Kidney tubule cell (primary cell): ENCODE measurements around the gene DOCK2.
"Not testable (repeated sequence)": the region's sequence is repeated elsewhere in the genome, so short reads cannot be mapped to it uniquely, and the experiment has no call there.

Source experiments
- DNase-seq: peaks from one replicate; pipeline ENCODE4 v3.0.0-alpha.2; 2018; ENCODE audit warnings: low spot score

The DOCK2 gene

DNA sequence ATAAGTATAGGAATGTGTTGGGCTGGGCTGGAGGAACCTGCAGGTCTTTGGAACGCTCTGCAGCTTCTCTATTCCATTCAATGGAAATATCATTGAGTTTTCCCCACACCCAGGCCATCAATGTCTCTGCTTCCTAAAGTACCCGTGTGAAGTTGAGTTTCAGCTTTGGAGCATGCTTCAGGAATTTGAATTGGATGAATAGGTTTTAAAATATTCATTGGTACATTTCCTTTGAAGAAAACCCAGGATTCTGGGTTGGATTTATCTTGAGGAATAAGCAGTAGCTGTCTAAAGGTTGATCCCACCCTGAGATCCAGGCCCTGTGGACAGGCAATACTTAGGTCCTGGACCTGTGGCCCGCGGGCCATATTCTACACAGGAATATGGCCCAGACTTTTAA lies 306.0 kb downstream of the DOCK2 start:
- DNase-seq = no peak

DNA sequence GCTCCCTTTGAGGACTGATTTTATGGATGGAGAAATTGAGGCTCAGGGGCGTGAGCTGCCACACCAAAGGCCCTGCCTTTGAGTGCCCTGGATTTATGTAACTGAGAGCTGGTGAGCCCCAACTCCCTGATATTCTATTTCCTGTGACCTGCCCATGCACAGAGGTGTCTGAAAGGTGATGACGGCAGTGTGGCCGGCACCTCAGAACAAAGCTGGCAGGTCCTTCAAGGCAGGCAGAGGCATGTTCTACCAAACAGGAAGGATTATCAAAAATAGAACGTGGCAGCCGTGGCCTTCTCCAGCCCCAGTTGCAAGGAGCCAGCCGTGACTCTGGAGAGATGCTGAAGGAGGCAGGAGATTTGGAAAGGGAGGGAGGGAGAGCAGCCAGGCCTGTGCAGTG lies 307.0 kb downstream of the DOCK2 start:
- DNase-seq = no peak

DNA sequence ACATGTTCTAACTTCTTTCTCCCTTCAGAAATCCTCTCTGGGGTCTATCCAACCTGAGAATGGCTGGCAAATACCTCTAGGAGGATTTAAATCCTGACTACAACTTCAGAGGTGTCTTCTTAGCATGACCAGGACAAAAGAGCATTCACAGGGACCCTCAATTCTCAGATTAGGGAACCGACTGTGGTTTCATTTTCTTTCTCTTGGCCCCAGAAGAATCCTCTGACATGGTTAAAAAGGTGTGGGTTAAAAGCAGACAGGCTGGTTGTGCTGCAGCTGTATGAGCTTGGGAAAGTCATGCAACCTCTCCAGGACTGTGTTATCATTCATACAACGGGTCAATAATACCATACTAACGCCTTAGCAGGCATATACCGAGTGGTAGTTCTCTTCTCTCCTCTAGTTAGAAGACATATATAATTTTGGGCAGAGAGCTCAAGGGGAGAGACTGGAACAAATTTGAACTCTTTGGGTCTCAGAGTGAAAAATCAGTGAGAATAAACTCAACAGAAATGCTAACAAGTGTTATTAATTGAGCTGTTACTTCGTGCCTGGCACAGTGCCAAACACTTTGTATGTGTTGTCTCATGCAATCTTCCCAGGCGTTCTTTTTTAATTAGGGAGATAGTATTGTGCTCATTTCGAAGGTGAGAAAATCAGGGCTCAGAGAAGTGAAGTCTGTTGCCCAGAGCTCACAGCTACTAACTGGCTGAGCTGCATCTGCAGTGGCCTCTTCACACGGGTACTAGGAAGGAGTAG lies 308.0 kb downstream of the DOCK2 start:
- DNase-seq = no peak

DNA sequence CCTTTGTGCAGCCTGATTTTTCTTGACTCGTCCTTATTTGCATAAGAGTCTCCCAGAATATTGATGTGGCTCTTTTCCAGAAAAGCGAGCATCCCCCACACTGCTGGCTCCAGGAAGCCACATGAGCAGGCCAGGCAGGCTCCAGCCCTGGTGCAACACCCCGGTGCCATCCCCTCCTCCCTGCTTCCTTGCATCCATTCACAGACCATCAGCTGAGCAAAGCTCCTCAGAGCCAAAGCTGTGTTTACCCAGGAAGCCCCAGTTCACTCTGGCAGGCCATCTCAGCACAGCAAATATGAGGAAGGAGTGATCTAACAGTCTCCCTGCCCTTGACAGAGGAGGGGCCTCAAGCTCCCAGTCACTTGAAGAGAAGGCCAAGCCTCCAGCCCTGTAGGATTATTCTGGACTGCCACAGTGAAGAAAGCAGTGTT lies 308.8 kb downstream of the DOCK2 start:
- DNase-seq = peak; percentile 88

DNA sequence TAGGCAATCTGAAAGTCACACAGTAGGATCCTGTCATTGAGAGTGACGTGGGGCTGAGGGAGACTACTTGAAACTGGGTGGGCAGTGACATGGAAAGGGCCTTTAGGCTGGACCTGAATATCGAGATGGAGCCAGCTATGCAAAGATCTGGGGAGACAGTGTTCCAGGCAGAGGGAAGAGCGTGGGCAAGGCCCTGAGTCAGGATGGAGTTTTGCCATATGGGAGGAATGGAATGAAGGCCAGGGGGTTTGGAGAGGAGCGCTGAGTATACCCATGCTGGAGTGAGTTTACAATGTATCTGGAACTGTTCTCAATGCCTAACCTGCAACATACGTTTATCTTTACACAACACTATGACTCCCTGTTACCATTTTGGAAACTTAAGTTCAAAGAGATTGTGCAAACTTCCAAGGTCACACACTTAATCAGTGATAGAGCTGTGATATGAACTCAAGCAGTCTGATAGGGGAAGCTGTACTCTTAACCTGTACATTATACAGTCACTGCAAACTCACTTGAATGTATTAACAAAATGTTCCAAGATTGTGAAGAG lies 309.7 kb downstream of the DOCK2 start:
- DNase-seq = no peak

DNA sequence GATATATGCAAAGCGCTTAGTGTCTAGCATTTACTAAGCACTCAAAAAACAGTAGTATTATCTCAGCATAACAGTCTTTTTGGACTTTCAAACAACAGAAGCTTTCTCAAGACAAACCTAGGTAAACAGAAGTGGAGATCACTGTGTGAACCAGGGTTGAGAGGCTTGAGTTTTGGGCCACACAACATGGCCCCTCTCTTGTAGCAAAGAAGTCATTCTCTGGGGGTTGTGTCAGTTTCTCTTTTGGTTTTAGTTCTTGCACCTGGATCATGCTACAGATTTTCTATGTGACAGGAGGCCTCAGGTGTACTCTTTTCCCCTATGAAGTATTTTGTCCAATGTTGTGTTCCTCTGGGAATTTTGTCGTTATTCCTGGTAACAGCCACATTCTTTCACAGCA lies 313.3 kb downstream of the DOCK2 start:
- DNase-seq = no peak

DNA sequence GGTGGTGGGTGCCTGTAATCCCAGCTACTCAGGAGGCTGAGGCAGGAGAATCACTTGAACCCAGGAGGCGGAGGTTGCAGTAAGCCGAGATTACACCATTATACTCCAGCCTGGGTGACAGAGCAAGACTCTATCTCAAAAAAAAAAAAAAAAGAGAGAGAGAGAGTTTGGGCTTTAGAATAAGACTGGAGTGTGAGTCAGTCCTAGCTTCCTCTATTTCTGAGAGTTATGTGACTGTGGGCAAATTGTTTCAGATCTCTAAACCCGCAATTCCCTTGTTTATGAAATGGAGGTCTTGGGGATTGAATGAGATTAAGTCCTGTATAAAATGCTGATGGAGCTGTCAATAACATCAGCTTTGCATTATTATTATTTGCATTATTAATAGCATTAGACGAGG lies 316.1 kb downstream of the DOCK2 start:
- not testable (repeated sequence) for DNase-seq

DNA sequence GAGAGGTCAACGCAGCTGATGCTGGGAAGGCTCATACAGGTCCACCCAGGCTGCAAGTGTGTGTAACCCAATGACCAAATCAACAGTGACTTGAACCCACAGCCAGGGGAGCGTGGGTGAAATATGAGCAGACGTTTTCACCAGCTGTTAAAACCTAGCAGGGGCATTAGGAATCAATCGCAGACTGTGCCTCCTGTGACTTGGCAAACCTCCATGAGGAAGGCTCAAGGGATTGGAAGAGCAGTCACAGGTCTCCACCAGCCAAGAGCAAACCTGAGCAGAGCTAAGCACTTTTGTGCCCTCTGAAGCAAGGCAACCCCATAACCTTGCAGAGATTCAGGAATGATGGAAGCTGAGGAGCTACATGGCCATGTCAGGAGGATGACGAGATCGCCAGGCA lies 317.7 kb downstream of the DOCK2 start:
- no peak for DNase-seq

DNA sequence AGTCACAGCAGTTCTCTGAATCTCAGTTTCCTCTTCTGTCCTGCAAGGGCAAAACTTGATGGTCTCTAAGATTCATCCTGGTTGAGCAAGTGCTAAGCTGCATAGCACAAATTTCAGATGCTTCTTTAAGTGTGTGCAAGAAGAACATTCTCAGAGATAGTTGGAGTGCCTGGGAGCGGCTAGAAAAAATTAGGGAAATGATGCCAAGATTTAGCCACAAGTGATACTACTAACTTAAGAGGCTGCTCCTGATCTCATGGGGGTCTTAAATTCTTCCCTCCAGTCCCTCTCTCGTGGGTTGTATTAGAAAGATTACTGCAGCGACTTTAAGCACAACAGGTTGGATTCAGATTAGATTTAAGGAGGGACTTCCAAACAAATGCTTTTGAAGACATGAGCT lies 319.1 kb downstream of the DOCK2 start:
- no peak for DNase-seq

DNA sequence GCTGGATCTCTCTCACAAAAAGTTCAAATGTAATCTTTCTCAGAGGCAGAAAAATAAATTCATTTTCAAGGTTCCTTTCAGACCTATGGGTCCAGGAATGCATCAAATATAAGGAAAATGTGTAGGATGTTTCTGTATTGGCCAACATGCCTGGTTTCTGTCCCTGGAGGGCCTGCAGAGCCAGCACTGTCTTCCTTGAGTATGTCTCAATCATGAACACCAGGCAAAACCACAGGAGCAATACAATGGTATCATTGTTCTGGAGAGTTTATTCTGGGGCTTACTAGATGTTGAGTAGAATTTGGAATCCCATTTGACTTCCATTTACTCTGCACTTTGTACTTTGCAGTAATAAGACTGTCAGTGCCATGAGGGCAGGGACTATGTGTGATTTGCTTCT lies 319.7 kb downstream of the DOCK2 start:
- no peak for DNase-seq

DNA sequence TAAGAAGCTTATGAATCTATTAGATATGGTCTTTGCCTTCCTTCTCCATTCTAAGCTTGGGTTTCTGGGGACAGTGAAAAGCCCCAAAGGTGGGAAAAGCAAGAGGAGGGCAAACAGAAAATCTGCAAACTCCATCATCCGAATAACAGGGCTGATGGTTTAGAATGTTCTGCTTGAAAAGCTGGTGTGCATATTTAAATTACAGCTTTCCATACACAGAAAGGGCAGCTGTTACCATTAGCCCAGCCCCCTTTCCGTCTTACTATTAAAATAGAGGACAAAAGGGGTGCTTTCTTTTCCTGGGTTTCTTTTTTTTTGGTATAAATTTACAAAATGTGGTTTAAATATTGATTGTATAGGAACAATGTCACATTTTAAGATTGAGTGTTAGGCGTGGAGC lies 321.2 kb downstream of the DOCK2 start:
- DNase-seq = no peak

DNA sequence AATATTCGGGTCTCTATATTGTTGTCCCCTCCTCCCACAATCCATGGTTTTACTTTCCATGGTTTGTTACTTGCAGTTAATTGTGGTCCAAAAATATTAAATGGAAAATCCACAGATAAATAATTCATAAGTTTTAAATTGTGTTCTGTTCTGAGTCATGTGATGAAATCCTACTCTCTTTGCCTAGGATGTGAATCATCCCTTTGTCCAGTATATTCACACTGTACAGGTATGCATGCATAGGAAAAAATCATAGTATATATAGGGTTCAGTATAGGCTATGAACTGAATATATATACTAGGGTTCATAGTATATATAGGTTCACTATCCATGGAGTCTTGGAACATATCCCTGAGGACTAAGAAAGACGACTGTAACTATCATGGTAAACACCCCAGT lies 323.6 kb downstream of the DOCK2 start:
- DNase-seq = no peak

DNA sequence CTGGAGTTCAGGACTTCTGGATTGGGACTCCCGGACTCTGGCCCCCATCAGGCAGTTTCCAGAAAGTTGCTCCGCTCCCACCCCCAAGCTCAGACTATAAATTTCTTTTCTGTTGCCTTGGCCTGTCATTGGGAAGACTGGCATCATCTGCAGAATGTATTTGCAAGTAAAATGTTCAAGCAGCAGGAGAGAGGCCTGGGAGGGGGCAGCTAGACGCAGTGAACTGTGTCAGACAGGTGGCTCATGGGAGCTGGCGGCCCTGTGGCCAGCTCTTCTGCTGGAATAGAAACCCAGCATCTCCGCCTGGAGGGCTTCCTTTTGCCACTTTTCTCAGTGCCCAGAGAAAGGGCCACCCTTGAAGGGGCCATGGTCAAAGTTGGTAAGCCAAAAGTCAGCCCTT lies 327.2 kb downstream of the DOCK2 start:
- DNase-seq = no peak

DNA sequence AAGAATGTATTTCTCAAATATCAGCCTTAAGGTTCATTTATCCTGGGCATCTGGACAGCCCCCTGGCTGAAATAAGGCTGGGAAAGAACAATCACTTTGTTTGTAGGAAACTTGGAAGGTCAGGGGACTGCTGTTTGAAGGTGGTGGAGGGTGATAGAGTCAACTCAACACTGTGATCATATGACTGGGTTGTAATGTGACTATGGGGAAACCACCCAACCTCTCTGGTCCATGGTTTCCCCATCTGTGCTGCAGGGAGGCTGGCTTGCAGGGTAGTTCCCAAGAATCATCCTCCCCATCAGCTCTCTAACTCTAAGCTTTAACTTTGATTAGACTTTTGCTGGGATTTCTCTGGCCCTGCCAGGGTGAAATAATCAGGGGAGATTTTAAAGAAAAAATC lies 333.3 kb downstream of the DOCK2 start:
- DNase-seq = no peak

DNA sequence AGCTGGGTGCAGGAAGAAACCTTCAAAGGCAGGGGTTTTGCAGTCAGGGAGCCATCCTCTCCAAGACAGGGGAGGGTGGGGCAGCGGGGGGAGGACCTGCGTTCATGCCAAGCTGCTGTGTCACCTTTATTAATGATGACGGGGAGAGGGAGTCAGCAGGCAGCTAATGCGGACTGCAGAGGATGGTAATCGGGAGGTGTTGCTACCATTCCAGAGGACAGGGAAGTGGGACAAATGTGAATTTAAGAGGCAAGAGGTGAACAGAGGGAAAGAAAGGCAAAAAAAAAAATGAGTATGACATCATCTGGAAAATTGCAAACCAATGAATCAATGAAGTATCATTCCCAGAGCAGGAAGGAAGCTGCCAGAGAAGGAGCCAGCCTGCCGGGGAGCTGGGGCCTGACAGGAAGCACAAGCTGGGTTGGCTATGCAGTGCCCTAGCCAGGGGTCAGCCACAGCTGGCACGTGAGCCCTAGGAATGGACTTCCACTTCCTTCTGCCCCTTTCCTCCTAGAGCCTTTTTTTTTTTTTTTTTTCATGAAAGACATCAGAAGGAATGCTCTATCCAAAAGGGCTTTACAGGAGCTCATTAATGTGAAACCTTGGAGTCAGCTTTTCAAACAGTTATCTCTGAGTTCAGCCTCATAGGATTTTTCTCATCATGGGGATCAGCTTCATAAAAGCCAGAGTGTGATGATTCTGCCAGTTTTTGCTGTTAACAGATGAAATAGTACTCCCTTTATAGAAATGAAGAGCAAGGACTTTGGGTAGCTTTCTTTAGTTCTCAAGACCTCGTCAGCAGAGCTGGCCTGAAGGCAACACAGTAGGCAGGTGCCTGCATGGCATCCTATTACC lies 334.1 kb downstream of the DOCK2 start:
- DNase-seq = peak; percentile 98

DNA sequence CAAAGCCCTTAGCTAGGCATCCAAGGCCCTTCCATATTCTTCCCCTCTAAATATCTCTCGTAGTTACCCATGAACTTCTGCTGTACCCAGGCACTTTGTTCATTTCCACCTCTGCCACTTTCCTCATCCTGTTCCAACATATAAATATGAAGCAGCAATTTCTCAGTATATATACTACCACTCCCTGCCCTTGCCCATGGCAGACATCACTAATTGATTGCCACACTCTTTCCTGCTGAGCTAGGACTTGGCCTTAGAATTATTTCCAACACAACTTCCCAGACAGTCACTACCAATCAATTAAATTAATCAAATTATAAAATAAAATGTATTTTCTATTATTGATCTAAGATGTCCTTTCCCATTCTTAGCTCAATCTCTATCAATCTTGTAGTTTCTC lies 334.7 kb downstream of the DOCK2 start:
- DNase-seq = no peak

DNA sequence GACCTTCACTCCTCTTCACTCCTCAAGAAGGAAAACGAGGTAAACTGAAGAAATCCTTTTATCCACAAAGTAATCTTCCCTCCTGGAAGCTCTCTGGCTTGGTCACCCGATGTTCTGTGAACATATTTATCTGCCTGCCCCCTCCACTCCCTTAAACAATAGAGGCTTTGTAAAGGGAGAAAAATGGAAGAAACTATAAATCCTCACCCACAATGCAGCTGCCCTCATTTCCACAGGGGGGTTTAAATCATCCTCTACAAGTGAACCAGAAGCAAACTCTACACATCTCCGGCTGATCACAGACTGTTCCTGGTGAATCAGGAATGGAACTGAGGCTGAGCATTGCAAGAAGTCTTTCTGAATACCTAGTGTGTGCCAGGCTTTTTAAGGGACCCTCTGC lies 336.0 kb downstream of the DOCK2 start:
- DNase-seq = no peak

DNA sequence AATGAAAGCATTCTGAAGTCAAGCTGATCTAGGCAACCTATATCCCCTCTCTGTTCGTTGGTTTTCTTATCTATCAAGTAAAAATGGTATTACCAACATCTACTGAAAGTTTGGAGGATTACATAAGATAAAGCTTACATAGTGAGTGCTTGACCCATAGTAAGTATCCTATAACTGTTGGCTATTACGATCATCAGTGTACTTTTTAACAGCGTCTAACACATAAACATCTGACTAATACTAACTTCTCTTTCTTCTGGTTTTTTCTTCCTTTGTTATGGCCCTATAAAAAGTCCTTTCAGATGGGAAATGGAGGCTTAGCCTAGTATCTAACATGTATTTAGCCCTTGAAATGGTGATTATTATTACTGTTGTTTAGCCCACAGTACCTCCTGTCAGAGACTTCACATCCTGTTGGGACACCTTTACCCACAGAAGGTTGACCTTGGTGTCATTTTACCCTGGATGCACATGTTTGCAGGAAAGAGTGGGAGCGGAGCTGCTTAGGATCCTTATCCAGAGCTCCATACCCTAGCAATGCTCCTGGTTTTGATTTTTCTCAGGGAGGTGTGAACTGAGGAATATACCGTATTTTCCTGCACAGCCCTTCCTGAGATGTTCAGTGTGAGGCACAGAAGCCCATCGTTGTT lies 337.2 kb downstream of the DOCK2 start:
- DNase-seq = no peak

DNA sequence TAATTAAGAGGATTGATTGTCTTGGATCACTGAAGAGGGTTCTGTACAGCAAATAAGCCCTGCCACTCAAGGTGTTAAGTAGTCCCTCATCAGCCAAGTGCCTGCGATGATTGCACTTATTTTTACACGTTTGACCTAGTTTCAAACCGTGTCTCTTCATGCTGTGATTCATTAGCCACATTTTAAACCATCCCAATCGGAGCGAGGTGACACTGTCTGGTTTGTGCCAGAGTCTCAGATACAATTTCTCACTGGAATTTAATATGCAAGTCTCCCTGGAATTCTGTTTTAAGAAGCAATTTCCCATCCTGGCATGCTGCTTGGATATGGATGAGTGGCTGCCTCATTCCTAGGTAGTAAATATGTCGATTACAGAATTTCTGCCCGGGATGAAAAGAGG lies 341.6 kb downstream of the DOCK2 start:
- peak; percentile 79 for DNase-seq

DNA sequence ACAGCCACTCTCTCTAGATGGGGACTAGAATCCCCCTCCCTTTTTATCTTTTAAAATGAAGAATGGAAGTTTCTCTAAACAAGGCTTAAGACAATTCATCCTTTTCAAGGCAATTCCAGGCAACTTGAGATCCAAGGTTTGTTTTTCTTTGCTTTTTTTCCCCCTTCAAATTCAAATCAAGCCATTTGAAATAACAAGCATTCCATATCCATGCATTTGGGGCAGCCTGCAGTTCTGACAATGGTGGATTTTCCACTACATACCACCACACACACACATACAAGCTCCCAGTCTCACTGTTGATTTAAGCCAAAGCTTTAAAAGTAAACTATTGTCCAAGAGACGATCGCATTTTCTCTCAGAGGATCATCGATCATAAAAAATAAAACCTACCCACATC lies 342.8 kb downstream of the DOCK2 start:
- DNase-seq = no peak

DNA sequence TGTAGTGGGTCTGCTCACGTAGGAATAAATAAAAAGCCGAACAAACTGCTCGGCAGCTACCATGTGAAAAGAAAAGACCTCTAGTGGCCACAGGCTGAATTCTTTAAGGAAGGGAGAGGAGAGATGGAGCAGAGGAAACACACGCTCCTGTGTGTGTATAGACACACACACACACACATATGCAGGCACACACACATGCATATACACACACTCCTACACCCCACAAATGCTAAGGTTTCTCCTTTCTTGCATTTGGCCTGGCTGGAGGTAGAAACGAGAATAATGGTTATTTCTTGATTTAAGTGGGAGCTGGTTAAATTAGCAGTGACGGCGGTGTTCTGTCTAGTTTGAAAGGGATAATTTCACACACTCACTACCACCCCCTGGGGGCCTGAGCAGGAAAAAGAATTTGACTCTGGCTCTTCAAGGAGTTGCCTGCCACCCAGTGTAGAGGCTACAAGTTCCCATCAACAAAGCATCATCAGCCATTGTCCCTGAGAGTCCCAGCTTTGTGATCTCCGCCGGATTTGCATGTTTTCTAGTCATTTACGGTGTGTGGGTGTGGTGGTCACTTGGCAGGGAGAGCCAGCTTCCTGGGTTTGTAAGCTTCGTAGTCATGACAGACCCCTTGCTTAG lies 343.5 kb downstream of the DOCK2 start, which contains the start of gene INSYN2B:
Gene INSYN2B, minus strand, starts transcription at position 78 of the 636 bp plus-strand sequence. CDS start 96,597 bp downstream, outside the sequence.
- peak; percentile 88 for DNase-seq

DNA sequence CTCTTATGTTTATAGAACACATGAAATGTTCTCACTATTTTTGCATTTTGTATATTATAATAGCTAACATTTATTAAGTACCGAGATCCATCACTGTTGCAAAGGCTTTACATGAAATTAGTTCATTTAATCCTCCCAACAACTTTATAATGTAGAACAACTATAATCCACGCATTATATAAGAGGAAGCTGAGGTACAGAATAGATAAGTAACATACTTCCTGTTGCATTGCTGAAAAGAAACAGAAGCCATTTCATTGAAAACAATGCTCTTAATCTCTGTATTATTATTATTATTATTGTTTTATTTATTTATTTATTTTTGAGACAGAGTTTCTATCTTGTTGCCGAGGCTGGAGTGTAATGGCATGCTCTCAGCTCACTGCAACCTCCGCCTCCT lies 351.1 kb downstream of the DOCK2 start:
- no peak for DNase-seq
